GM18519 (cell line): ENCODE results near the gene RASGEF1B.

Experiments used
- ATAC-seq: cut with Tn5 transposase; IDR thresholded peaks from one replicate; pipeline ENCODE4 v1.9.1; 2021; ENCODE audit warnings: mild to moderate bottlenecking, moderate library complexity; ENCODE audit not compliant: unreplicated experiment, low FRiP score

The RASGEF1B gene

GRCh38 chr4:81471588-81472280, at the start of gene RASGEF1B:
TSS of gene RASGEF1B (minus strand) at chr4:81471907. CDS start at chr4:81459508, 12,399 bp downstream.
- peak; percentile 90 for ATAC-seq

DNA sequence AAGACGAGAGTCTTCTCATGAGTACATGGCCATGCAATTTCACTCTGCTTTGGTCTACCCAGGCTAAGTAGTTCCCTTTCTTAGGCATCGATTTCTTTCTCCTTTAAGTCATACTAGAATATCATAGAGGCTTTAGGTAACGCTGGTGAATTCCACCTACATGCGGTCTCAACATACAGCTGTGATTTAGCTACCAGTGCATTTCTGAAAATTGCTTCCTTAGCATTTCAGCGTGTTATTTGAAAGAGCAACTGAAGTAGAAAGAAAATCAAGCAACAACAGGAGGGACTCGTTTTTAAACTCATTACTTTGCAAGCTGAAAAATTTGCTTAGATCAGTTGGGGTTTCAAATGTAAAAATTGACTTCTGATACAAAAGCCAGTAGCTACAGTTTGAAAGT, 48.1 kb upstream of the RASGEF1B start:
- no peak for ATAC-seq

GRCh38 chr4:81519427-81519773, 47.7 kb upstream of the RASGEF1B start:
- ATAC-seq: no peak

DNA sequence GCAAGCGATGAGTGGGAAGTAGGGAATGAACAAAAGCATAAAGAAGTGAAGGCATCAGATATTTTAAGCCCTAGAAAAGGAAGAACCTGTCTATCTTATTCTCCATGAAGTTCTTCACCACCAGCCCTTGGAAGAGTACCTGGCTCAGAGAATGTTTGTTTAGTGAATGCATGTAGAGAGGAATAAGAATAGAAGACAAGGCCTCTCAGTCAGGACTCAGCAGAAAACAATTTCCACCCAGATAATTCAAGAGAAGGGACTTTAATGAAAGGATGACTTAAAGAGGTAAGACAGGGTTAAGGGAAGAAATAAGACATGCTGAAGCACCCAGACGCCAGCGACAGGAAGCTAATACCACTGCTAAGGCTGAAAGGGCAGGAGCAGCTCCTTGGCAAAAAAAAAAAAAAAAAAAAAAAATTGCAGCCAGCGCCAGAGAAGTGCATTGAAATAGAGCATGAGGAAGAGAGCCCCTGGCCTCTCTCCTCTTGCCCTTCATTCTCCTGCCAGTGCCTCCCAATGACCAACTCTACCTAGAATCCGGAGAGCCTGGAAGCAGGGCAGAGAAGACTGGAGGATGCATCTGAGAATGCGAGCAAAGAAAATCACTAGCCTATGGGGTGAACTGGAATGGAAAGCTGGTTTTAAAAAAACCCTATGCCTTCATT, 47.2 kb upstream of the RASGEF1B start:
- no peak for ATAC-seq

DNA sequence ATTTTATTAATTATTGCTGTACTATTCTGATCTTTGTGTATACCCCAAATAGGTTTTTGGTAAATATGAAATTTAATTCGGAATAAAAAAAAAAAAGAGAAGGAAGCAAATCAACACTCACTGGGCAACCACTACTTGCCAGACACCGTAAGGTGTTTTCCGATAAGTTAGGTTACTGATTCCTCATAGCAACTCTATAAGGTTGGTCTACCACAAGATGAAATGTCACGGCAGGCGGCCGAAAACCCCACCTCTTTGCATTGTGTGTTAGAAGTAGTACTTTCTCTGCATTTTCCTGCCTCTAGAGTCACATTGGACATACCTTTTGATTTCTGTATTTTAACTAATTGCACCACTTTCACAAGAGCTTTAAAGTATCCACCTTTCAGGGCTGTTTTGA, 44.5 kb upstream of the RASGEF1B start:
- ATAC-seq: peak; percentile 46

DNA sequence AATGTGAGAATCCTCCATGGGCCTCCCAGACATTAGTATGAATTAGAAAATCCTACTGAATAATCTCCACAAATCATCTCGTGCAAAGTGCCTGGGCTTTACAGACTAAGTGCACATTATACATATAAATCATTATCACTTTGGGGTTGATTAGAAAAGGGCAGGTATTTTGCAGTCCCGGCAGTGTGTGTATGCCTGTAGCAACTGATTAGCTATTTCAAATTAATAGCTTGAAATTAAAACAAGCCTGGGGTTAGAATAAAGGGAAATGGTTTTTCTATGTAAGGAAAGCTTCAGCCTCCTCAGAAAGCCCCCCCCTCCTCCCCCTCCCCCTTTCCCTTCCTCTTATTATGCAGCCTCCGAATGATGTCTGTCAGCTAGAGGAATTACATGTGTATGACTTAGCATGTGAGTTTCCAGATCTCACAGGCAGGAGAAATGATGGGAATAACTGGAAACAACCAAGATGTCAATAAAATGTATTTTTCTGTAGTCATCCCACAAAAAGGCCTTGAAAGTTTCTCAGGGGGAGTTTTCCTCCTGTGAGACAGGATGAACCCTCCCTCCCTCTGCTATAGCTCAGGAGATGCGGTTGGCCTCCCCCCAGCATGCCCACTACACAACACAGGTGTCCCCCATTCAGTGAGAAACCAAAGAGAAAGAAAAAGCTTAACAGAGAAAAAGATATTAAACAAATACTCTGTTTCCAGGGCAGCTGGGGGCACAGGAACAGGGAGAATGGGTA, 41.2 kb upstream of the RASGEF1B start:
- no peak for ATAC-seq

- ATAC-seq: no peak
Observed at GRCh38 chr4:81512001-81512756, 40.5 kb upstream of the RASGEF1B start.

DNA sequence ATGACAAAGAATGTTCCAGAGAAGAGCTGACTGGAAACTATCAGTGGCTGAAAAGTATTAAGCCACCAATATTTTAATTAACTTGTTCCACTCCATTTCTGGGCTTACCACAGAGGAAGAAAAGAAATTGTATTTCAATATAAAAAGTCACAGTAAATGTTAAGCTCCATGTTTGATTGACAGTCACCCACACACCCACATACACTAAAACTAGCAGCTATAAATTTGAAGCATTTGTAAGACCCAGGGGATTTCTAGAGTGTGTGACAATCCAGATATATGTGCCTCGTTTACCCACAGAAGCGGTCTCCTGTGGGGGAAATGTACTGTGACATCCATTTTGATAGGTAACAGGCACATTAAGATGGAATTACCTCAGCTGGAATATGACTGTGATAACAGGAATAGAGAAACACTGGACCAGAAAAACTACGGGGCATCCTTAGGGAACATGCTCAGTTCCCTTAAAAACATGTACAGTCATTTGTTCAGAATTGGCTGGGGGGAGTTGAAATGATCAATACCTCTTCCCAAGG, 39.0 kb upstream of the RASGEF1B start:
- ATAC-seq: no peak

- ATAC-seq: no peak
Observed at GRCh38 chr4:81509822-81510221, 38.1 kb upstream of the RASGEF1B start.

GRCh38 chr4:81509191-81509590, 37.5 kb upstream of the RASGEF1B start:
- ATAC-seq: no peak

DNA sequence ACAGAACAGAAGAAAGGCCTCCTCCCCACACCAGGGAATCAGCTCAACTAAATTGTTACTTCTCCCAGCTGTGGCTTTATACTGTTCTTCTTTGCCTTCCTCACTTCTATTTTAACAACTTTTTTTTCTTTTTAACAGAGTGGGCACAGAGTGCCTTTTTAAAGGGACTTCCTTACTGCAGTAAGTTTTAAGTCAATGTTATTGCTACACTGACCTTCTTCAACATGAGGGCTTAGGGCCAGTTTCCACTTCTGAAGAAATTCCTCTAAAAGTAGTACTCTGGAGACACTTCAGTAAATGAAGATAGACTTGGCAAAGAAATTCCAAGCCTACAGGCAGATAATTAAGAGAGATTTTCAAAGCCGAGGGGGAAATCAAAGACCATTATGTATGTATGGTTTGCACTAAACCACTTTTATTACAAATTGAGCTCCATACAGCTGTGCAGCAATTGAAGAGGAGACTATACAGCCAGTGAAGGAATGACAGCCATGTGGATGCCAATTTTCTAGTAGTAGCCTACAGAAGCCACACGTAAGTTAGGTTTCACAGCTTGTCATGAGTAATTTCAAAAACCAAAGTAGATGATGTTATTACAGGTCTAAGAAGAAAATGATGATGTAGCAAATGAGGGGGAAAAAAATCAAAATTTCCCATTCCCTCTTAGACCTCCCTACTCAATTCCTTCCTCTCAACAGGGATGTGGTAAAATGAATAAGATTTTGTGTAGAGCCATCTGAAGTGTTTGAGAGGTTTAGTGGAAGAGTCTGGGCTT, 36.9 kb upstream of the RASGEF1B start:
- ATAC-seq: no peak

DNA sequence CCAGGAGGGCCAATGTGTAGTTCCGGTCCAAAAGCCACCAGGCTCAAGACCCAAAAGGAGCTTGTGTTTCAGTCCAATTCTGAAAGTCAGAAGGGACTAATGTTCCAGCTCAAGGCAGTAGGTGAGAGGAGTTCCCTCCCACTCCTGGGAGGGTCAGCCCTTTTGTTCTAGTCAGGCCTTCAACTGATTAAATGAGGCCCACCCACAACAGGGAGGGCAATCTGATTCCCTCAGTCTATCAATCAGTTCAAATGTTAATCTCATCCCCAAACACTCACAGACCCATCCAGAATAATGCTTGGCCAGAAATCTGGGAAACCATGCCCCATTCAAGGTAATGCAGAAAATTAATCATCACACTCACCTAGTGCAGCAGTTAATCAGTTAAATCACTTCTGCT, 35.8 kb upstream of the RASGEF1B start:
- ATAC-seq: no peak

DNA sequence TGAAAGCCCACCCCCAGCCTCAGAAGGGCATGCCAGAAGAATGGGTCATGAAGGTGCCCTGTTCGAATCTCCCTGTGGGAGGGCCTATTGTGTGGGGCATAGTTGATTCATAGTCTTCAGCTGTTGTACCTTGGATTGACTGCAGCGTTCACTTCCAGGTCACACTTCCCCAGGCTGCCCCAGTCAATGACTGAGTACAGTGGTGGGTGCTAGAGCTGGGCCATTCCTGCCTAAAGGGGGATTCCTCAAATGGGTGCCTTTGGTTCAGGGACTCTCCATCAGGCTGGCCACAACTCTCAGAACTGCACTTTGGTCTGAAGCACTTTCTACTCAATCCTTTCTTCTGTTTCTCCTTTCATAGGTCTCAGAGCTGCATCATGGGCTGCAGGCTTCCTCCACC, 35.0 kb upstream of the RASGEF1B start:
- peak; percentile 40 for ATAC-seq

DNA sequence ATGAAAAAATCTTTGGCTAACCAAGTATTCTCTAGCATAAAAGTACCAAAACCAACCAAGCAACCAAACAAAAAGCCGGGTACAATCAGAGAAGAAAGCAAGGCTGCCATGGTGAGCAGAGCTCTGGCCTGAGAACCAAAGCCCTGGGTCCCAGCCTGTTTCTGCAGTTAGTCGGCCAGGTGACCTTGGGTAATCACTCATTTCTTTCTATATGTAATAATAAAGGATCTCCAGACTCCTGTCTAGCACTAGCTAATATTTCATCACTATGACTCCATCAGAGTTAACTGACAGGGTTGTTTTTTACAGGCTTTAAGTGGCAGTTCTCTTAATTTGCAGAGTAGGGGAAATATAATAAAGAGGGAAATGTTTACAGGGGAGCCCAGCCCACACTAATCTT, 34.0 kb upstream of the RASGEF1B start:
- ATAC-seq: no peak

- peak; percentile 54 for ATAC-seq
Observed at GRCh38 chr4:81505004-81505598, 33.4 kb upstream of the RASGEF1B start.

DNA sequence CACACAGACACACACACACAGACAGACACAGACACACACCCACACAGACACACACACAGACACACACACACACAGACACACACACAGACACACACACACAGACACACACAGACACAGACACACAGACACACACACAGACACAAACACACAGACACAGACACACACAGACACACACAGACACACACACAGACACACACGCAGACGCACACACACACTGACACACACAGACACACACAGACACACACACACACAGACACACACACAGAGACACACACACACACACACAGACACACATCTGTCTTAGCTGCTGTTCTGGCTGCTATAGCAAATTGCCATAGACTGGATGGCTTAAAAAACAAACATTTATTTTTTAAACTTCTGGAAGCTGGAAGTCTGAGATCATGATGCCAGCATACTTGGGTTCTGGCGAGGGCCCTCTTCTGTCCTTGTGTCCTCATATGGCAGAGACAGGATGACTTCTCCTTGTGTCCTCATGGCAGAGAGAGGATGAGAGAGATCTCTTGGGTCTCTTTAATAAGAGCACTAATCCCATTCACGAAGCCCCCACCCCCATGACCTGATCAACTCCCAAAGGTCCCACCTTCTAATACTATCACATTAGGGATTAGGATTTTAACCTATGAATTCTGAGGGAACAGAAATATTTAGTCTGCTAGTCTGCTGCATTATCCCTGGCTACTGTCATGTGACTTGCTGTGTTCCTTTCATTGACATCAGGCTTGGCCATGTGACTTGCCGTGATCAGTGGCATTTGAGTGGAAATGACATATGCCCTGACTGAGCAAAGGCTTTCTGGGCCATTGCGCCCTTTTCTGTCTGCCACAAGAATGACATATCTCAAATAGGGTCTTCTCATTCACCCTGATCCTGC, 32.7 kb upstream of the RASGEF1B start:
- no peak for ATAC-seq

GRCh38 chr4:81503586-81503985, 31.9 kb upstream of the RASGEF1B start:
- no peak for ATAC-seq

- ATAC-seq: no peak
Observed at GRCh38 chr4:81502564-81502963, 30.9 kb upstream of the RASGEF1B start.

DNA sequence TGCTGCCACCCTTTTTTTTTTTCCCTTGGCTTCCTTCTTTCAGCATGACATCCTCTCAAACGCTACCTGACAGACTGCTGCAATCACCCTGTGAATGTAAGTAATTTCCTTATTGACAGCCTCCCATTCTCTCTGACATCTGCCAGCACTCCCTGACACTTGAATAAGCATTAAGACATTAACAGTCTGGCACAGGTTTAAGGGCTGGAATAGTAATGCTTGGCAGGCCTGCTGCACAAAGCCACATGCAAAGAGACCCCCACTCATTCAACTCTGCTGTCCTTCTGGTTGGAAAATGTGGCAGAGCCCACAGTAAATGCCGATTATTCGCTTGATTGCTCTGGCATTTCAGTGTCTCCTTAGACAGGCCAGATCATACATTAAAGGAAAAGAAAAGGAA, 28.1 kb upstream of the RASGEF1B start:
- no peak for ATAC-seq
